WTC11 (cell line): ENCODE data around the gene KCNB1.

ENCODE experiments used
- FOXP1 ChIP-seq: sonication (generic); formaldehyde crosslinking; IDR thresholded peaks from 2 replicates; pipeline ENCODE4 v1.8.0; 2022; ENCODE audit warnings: missing genetic modification reagents, mild to moderate bottlenecking, moderate library complexity, borderline replicate concordance
- ZNF423 ChIP-seq: fragments of 250-450 bp; sonication (Bioruptor Pico); IDR thresholded peaks from 2 replicates; pipeline ENCODE4 v2.1.2; 2022; ENCODE audit warnings: mild to moderate bottlenecking, moderate library complexity
- TF ChIP-seq, protein P1 (sequence below): fragments of 200-600 bp; IDR thresholded peaks from 2 replicates; pipeline ENCODE4 v1.8.0; 2022; ENCODE audit warnings: antibody characterized with exemption

DNA sequence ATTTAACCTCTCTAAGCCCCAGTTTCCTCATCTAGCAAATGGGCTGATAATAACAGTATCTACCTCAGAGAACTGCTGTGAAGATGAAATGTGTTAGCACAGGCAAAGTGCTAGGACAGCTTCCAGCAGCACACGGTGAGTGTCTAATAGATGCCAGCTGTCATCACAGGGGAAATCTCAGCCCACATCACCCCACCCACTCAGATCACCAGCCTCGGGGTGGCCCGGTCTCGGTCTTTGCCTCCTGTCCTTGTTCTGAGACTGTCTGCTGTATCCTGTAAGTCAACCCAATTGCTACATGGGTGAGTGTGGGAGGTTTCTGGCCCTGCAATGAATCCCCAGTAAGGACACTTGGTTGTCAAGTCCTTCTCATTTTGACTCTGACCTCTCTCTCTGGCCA, 105.1 kb downstream of the KCNB1 start:
- TF ChIP-seq, protein P1, sequence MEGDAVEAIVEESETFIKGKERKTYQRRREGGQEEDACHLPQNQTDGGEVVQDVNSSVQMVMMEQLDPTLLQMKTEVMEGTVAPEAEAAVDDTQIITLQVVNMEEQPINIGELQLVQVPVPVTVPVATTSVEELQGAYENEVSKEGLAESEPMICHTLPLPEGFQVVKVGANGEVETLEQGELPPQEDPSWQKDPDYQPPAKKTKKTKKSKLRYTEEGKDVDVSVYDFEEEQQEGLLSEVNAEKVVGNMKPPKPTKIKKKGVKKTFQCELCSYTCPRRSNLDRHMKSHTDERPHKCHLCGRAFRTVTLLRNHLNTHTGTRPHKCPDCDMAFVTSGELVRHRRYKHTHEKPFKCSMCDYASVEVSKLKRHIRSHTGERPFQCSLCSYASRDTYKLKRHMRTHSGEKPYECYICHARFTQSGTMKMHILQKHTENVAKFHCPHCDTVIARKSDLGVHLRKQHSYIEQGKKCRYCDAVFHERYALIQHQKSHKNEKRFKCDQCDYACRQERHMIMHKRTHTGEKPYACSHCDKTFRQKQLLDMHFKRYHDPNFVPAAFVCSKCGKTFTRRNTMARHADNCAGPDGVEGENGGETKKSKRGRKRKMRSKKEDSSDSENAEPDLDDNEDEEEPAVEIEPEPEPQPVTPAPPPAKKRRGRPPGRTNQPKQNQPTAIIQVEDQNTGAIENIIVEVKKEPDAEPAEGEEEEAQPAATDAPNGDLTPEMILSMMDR = no peak
- no peak for TF ChIP-seq ZNF423 (CRISPR knock-in tag)
- TF ChIP-seq FOXP1 (CRISPR knock-in tag) = no peak
